SW 1271 (cell line): Measurements from ENCODE around the gene SLC22A4.

ENCODE experiments used
- DNase-seq, 2 experiments: peaks; one replicate each; lab custom pipeline; 2025; lab: John Stamatoyannopoulos, UW

SLC22A4 gene

GRCh38 chr5:132262882-132263547, 31.2 kb upstream of the SLC22A4 start:
- DNase-seq, result no peak

GRCh38 chr5:132263548-132264261, 30.5 kb upstream of the SLC22A4 start:
- DNase-seq, result no peak

- no peak for DNase-seq
These were observed 29.5 kb upstream of the SLC22A4 start for GRCh38 chr5:132264546-132265335.

GRCh38 chr5:132265336-132266030, 28.7 kb upstream of the SLC22A4 start:
- DNase-seq, result peak in 1 of 2 experiments; percentile 46

GRCh38 chr5:132266031-132266835, 28.0 kb upstream of the SLC22A4 start:
- no peak for DNase-seq

- DNase-seq, result no peak
These were observed 27.4 kb upstream of the SLC22A4 start for GRCh38 chr5:132266836-132267160.

GRCh38 chr5:132267166-132267739, 26.9 kb upstream of the SLC22A4 start:
- no peak for DNase-seq

GRCh38 chr5:132267931-132268768, 26.0 kb upstream of the SLC22A4 start:
- no peak for DNase-seq

- no peak for DNase-seq
These were observed 25.2 kb upstream of the SLC22A4 start for GRCh38 chr5:132268769-132269551.

- no peak for DNase-seq
These were observed 24.4 kb upstream of the SLC22A4 start for GRCh38 chr5:132269635-132270334.

GRCh38 chr5:132270335-132270665, 23.9 kb upstream of the SLC22A4 start:
- no peak for DNase-seq

GRCh38 chr5:132270706-132271105, 23.5 kb upstream of the SLC22A4 start:
- DNase-seq, result no peak

- DNase-seq, result no peak
These were observed 22.6 kb upstream of the SLC22A4 start for GRCh38 chr5:132271251-132272246.

- peak; percentile 32 to 69 for DNase-seq
These were observed 21.6 kb upstream of the SLC22A4 start for GRCh38 chr5:132272311-132273210.

- DNase-seq, result no peak
These were observed 20.6 kb upstream of the SLC22A4 start for GRCh38 chr5:132273631-132274030.

GRCh38 chr5:132274050-132274792, 20.0 kb upstream of the SLC22A4 start:
- DNase-seq, result no peak
